Measurements from ENCODE around the gene USP3. TPM values are rescaled to one million over a fixed set of nuclear protein-coding genes. Genes with fewer than 3 reads are reported as not detected.

USP3 gene
- total and polyA plus RNA-seq, 2 donors (not counting 3 experiments of a cell fraction or from before 2014, with no cell fraction given): 18.8 to 52.4 TPM

DNA sequence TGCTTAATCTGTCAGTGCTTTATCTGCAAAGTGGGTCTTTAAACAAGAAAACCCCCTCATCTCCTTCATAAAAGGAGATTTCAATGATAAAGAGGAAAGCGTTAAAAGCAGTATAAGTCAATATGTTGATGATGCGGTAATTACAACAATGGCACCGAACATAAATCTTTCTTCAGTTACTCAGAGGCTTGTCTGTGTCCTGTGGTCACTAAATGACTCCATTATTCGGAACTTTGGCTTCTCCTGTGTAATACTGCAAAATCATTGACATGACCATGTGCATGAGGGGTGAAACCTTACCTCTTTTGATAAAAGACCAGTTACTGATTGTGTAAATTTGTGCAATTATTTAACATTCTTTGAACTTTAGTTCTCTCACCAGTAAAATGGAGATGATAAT lies 4.8 kb upstream of the USP3 start:
- H3K9me3 ChIP-seq (replicated peaks; ENCODE audit: control insufficient read depth, insufficient read depth, low read length): no peaks in the 10 kb centered on the region
- no peak overlapping the region for H3K9ac ChIP-seq (replicated peaks; ENCODE audit: extremely low read depth, insufficient read depth, low read length)
- no peaks in the 10 kb centered on the region for H3K9me1 ChIP-seq (replicated peaks; ENCODE audit: control insufficient read depth, extremely low read depth, insufficient read depth, low read length)
- peaks cover 2% of the 10 kb centered on the region for H3K79me2 ChIP-seq (ENCODE audit: control insufficient read depth, insufficient read depth, low read length)
- no peak for DNase-seq (ENCODE audit: low read depth, low spot score)
- ChIA-PET CTCF (no interaction called here), POLR2A (no interaction called here)
- intact Hi-C loops (cut with micrococcal nuclease) (loop anchor here (5.0 kb wide), 4 partner anchors 92 to 602 kb away; no protein-coding TSS in a partner anchor), dilution Hi-C loops (cut with MboI; ENCODE audit: extremely low pct_ligation_motif_present, low sequenced_read_pairs) (no loop called here)
- H3K36me3 ChIP-seq (ENCODE audit: control insufficient read depth in 2 of 2, extremely low read depth in 1 of 2, insufficient read depth in 2 of 2, low read length in 2 of 2): no peaks in the 10 kb centered on the region
- BruUV-seq (replicated peaks): no TSS peak
- H4K20me1 ChIP-seq (replicated peaks; ENCODE audit: control insufficient read depth, extremely low read depth, insufficient read depth, low read length): no peaks in the 10 kb centered on the region
- TF ChIP-seq CTCF (IDR thresholded peaks at IDR 0.05; ENCODE audit: extremely low read depth in 1 of 2, insufficient read depth in 1 of 2, low read depth in 1 of 2, low read length in 2 of 2): no peak
- TF ChIP-seq EZH2 (IDR thresholded peaks at IDR 0.05; ENCODE audit: borderline replicate concordance, low read depth, low read length, severe bottlenecking): no peak
- no peak for TF ChIP-seq POLR2AphosphoS5 (IDR thresholded peaks at IDR 0.05; ENCODE audit: insufficient read depth, low read depth, low read length)
- TF ChIP-seq GATA2 (IDR thresholded peaks at IDR 0.05; ENCODE audit: insufficient read depth, insufficient read length, low read depth, low read length): no peak
- no peak for TF ChIP-seq POLR2A (IDR thresholded peaks at IDR 0.05; ENCODE audit: low read depth, low read length)
- TF ChIP-seq, protein P1, sequence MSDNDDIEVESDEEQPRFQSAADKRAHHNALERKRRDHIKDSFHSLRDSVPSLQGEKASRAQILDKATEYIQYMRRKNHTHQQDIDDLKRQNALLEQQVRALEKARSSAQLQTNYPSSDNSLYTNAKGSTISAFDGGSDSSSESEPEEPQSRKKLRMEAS (IDR thresholded peaks at IDR 0.05; ENCODE audit: insufficient read depth, insufficient read length): no peak
- no peak for TF ChIP-seq JUN (IDR thresholded peaks at IDR 0.05; ENCODE audit: borderline replicate concordance, insufficient read depth, insufficient read length, low read depth)
- no peak for TF ChIP-seq FOS (IDR thresholded peaks at IDR 0.05; ENCODE audit: borderline replicate concordance, insufficient read depth, low read length)
- TF ChIP-seq MYC (IDR thresholded peaks at IDR 0.05; ENCODE audit: low read depth, low read length): no peak
- no peak overlapping the region for H3K4me2 ChIP-seq (ENCODE audit: insufficient read depth, low read length)
- FAIRE-seq: no peak
- no peak overlapping the region for H2AFZ ChIP-seq (ENCODE audit: low read depth, low read length)
- H3K27ac ChIP-seq (ENCODE audit: insufficient read depth, low read depth, low read length): no peak overlapping the region
- H3K4me3 ChIP-seq (replicated peaks in 1 of 3; ENCODE audit: insufficient read depth in 1 of 3, low read depth in 1 of 3, low read length in 3 of 3): no peak overlapping the region
- peaks cover 4 to 5% of the 10 kb centered on the region in 2 experiments for H3K27me3 ChIP-seq (ENCODE audit: control insufficient read depth in 2 of 2, insufficient read depth in 2 of 2, low read length in 2 of 2)
- peaks cover 28% of the 10 kb centered on the region for H3K4me1 ChIP-seq (ENCODE audit: control insufficient read depth, extremely low read depth, insufficient read depth, low read length)

Measured in endothelial cell of umbilical vein (primary cell).